Measurements from ENCODE around the gene DEPDC1B. TPM values are rescaled to one million over a fixed set of nuclear protein-coding genes. Genes with fewer than 3 reads are reported as not detected.
"Not testable (repeated sequence)": the region's sequence is repeated elsewhere in the genome, so short reads cannot be mapped to it uniquely, and the experiment has no call there.

DEPDC1B gene
- total and polyA plus RNA-seq, 3 donors from 2014 or later = 14.5 to 23.6 (median 15.0) TPM

- H3K4me1 ChIP-seq = no peaks in the 10 kb centered on the region
- no peak for TF ChIP-seq CTCF (IDR thresholded peaks at IDR 0.05)
- no peak for TF ChIP-seq POLR2A (IDR thresholded peaks at IDR 0.05)
- no peaks in the 10 kb centered on the region for H3K36me3 ChIP-seq (ENCODE audit: low read depth, missing control alignments)
- intact Hi-C loops (cut with DNase I; ENCODE audit: low total_unique reads) = no loop called here
- no peaks in the 10 kb centered on the region for H3K9me3 ChIP-seq
- no peak overlapping the region for H3K4me3 ChIP-seq
- H3K27me3 ChIP-seq = no peaks in the 10 kb centered on the region
- DNase-seq = no peak
- 86 to 91% methylated on average over 4 of the region's 4 CpGs for WGBS, 2 donors
- H3K27ac ChIP-seq = no peak overlapping the region
These were observed 13.8 kb downstream of the DEPDC1B start for GRCh38 chr5:60686157-60686556.

- intact Hi-C loops (cut with DNase I; ENCODE audit: low total_unique reads) = no loop called here
These were observed 14.3 kb downstream of the DEPDC1B start for GRCh38 chr5:60685700-60686099.

GRCh38 chr5:60685028-60685427 is 14.9 kb downstream of the DEPDC1B start:
- intact Hi-C loops (cut with DNase I; ENCODE audit: low total_unique reads) = no loop called here
- Histone ChIP-seq H3K27me3 (no peaks in the 10 kb centered on the region), H3K9me3 (no peaks in the 10 kb centered on the region), H3K4me3 (no peak overlapping the region), H3K4me1 (no peaks in the 10 kb centered on the region), H3K36me3 (ENCODE audit: low read depth, missing control alignments) (no peaks in the 10 kb centered on the region), H3K27ac (no peak overlapping the region)
- 96 to 97% methylated on average over 6 of the region's 6 CpGs for WGBS, 2 donors
- TF ChIP-seq POLR2A (IDR thresholded peaks at IDR 0.05) (no peak), CTCF (IDR thresholded peaks at IDR 0.05) (no peak)
- no peak for DNase-seq

More at GRCh38 chr5:60685700-60686099, 14.3 kb downstream of the DEPDC1B start:
- no peaks in the 10 kb centered on the region for H3K27me3 ChIP-seq
- H3K4me1 ChIP-seq = no peaks in the 10 kb centered on the region
- no peaks in the 10 kb centered on the region for H3K9me3 ChIP-seq
- H3K27ac ChIP-seq = no peak overlapping the region
- TF ChIP-seq POLR2A (IDR thresholded peaks at IDR 0.05) = no peak
- no peak for TF ChIP-seq CTCF (IDR thresholded peaks at IDR 0.05)
- WGBS, 2 donors = 75 to 80% methylated on average over 2 of the region's 2 CpGs
- H3K4me3 ChIP-seq = no peak overlapping the region
- H3K36me3 ChIP-seq (ENCODE audit: low read depth, missing control alignments) = no peaks in the 10 kb centered on the region
- DNase-seq = no peak

- DNase-seq; H3K27ac ChIP-seq; intact Hi-C loops (cut with DNase I; ENCODE audit: low total_unique reads); H3K27me3 ChIP-seq; H3K9me3 ChIP-seq; H3K4me3 ChIP-seq; H3K4me1 ChIP-seq; H3K36me3 ChIP-seq (ENCODE audit: low read depth, missing control alignments): not testable (repeated sequence)
- WGBS, 2 donors = 96 to 98% methylated on average over 5 of the region's 5 CpGs
These were observed 18.0 kb downstream of the DEPDC1B start for GRCh38 chr5:60682007-60682406.

GRCh38 chr5:60679816-60680215 is 20.1 kb downstream of the DEPDC1B start:
- DNase-seq = no peak
- intact Hi-C loops (cut with DNase I; ENCODE audit: low total_unique reads) = no loop called here
- Histone ChIP-seq H3K27ac (no peak overlapping the region), H3K4me3 (no peak overlapping the region), H3K36me3 (ENCODE audit: low read depth, missing control alignments) (no peaks in the 10 kb centered on the region), H3K9me3 (no peaks in the 10 kb centered on the region), H3K27me3 (no peaks in the 10 kb centered on the region), H3K4me1 (no peaks in the 10 kb centered on the region)
- WGBS, 2 donors = 94 to 97% methylated on average over 2 of the region's 2 CpGs
- no peak for TF ChIP-seq POLR2A (IDR thresholded peaks at IDR 0.05)
- TF ChIP-seq CTCF (IDR thresholded peaks at IDR 0.05) = no peak

Measured in testis (tissue), 3 donors.